ENCODE measurements around the gene MYT1.
"Not testable (repeated sequence)": the region's sequence is repeated elsewhere in the genome, so short reads cannot be mapped to it uniquely, and the experiment has no call there.

The MYT1 gene

GRCh38 chr20:64164123-64164836 is at the start of gene MYT1:
Gene MYT1, plus strand, starts transcription at chr20:64164452. Its CDS starts 34,410 bp downstream, at chr20:64198862.
- DNase-seq (ENCODE audit: low spot score), result no peak

GRCh38 chr20:64115171-64115911 is 48.9 kb upstream of the MYT1 start:
- no peak for DNase-seq (ENCODE audit: low spot score)

- no peak for DNase-seq (ENCODE audit: low spot score)
Measured at GRCh38 chr20:64116016-64116415, 48.2 kb upstream of the MYT1 start.

- DNase-seq (ENCODE audit: low spot score), result no peak
Measured at GRCh38 chr20:64116541-64117431, 47.5 kb upstream of the MYT1 start.

GRCh38 chr20:64117432-64117777 is 46.8 kb upstream of the MYT1 start:
- DNase-seq (ENCODE audit: low spot score), result not testable (repeated sequence)

- DNase-seq (ENCODE audit: low spot score), result no peak
Measured at GRCh38 chr20:64119301-64119680, 45.0 kb upstream of the MYT1 start.

- DNase-seq (ENCODE audit: low spot score), result no peak
Measured at GRCh38 chr20:64119681-64120341, 44.4 kb upstream of the MYT1 start.

GRCh38 chr20:64121586-64121985 is 42.7 kb upstream of the MYT1 start:
- no peak for DNase-seq (ENCODE audit: low spot score)

- not testable (repeated sequence) for DNase-seq (ENCODE audit: low spot score)
Measured at GRCh38 chr20:64122927-64123326, 41.3 kb upstream of the MYT1 start.

- DNase-seq (ENCODE audit: low spot score), result not testable (repeated sequence)
Measured at GRCh38 chr20:64123517-64123916, 40.7 kb upstream of the MYT1 start.

GRCh38 chr20:64129146-64129782 is 35.0 kb upstream of the MYT1 start:
- no peak for DNase-seq (ENCODE audit: low spot score)

GRCh38 chr20:64130271-64130670 is 34.0 kb upstream of the MYT1 start:
- no peak for DNase-seq (ENCODE audit: low spot score)

GRCh38 chr20:64130876-64131275 is 33.4 kb upstream of the MYT1 start:
- DNase-seq (ENCODE audit: low spot score), result no peak

GRCh38 chr20:64131406-64131805 is 32.8 kb upstream of the MYT1 start:
- DNase-seq (ENCODE audit: low spot score), result no peak

GRCh38 chr20:64133951-64134407 is 30.3 kb upstream of the MYT1 start:
- DNase-seq (ENCODE audit: low spot score), result no peak

- DNase-seq (ENCODE audit: low spot score), result not testable (repeated sequence)
Measured at GRCh38 chr20:64134744-64135143, 29.5 kb upstream of the MYT1 start.

GRCh38 chr20:64136004-64136710 is 28.1 kb upstream of the MYT1 start:
- DNase-seq (ENCODE audit: low spot score), result no peak

- no peak for DNase-seq (ENCODE audit: low spot score)
Measured at GRCh38 chr20:64137598-64138031, 26.6 kb upstream of the MYT1 start.

GRCh38 chr20:64138276-64138815 is 25.9 kb upstream of the MYT1 start:
- no peak for DNase-seq (ENCODE audit: low spot score)
